ENCODE data around the gene C1orf21. TPM values are rescaled to one million over a fixed set of nuclear protein-coding genes. Genes with fewer than 3 reads are reported as not detected.

Gene C1orf21
- total RNA-seq, 2 experiments from 2014 or later: 4.5 to 4.9 TPM

GRCh38 chr1:184507165-184507564 is 120.3 kb downstream of the C1orf21 start:
- ChIA-PET POLR2A (no interaction called here), CTCF (no interaction called here)

DNA sequence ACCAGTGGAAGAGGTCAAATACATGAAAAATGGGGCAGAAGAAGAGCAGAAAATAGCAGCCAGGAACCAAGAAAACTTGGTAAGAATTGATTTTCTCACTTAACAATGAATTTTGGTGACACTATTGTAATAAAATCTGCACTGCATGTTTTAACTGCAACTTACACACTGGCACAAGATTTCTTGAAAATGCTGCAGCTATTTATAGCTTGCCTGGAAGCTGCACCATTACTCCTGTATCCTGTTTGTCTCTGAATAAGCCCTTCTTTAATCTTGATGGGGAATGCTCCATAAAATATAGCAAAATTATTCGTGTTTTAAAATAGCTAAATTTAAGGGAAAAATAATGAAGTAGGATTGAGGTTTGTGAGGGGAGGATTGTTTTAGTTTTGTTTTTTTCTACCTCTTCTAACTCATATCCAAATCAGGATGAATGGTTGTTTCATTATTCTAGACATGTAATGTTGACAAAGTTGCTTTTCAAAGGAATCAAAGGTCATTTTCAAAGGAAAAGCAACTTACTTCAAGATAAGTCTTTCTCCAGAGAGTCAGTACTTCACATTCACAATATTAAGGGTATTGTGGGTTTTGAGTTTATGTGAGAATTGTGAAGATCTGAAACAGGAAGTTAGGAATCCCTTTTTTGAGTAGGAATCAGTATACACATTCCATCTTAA is 120.9 kb downstream of the C1orf21 start:
- POLR2A ChIA-PET: no interaction called here
- CTCF ChIA-PET: no interaction called here

DNA sequence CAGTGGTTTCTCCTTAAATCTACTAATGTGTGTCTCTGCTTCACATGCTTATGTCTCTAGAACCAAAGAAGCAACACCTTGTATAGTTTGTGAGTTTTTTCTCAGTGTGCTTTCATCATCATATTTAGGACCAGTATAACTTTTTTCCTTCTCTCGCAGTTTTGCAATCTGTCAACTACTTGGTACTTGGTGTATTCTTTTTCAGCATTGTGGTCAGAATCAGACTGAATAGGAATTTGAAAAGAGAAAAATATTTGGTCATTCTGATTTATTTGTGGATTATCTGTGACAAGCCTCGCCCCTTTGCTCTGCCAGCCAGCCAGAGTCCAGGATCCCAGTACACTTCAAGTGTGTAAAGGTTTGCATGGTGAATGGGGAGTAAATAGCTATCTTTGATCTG is 122.3 kb downstream of the C1orf21 start:
- ChIA-PET CTCF (no interaction called here), POLR2A (no interaction called here)

- CTCF ChIA-PET: no interaction called here
- POLR2A ChIA-PET: no interaction called here
These were observed 123.3 kb downstream of the C1orf21 start for GRCh38 chr1:184510110-184510509.

- ChIA-PET POLR2A (no interaction called here), CTCF (no interaction called here)
These were observed 125.9 kb downstream of the C1orf21 start for GRCh38 chr1:184512724-184513123.

GRCh38 chr1:184513421-184513820 is 126.6 kb downstream of the C1orf21 start:
- ChIA-PET POLR2A (no interaction called here), CTCF (no interaction called here)

DNA sequence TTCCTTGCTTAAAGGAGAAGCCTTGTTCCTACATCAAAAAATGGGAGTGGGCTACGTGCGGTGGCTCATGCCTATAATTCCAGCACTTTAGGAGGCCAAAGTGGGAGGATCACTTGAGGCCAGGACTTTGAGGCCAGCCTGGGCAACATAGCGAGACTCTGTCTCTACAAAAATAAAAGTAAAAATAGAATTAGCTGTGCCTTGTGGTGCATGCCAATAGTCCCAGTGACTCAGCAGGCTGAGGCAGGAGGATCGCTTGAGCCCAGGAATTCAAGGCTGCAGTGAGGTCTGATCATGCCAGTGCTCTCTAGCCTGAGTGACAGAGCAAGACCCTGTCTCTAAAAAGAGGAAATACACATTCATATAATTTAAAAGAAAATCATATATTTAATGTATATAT is 127.1 kb downstream of the C1orf21 start:
- CTCF ChIA-PET: no interaction called here
- POLR2A ChIA-PET: no interaction called here

- ChIA-PET CTCF (no interaction called here), POLR2A (no interaction called here)
These were observed 127.6 kb downstream of the C1orf21 start for GRCh38 chr1:184514447-184514846.

DNA sequence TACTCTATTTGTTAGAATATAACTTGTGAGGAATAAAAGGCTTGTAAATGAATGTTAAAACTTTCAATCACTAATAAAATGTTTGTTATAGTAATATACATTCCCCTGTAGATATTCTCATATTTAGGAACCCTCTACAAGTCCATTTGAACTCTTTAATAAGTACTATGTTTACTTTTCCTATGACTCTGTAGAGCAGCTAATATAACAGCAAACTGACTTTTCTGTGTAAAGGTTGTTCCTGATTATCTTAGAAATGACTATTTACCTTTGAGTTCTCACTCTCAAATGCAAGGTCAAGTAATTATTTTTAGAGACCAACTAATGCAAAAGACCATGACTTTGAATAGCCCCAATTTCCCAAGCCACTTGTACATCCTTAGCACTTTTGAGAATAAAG is 130.3 kb downstream of the C1orf21 start:
- ChIA-PET CTCF (no interaction called here), POLR2A (no interaction called here)

GRCh38 chr1:184518736-184519357 is 132.0 kb downstream of the C1orf21 start:
- CTCF ChIA-PET: no interaction called here
- POLR2A ChIA-PET: no interaction called here

GRCh38 chr1:184520336-184520735 is 133.5 kb downstream of the C1orf21 start:
- CTCF ChIA-PET: no interaction called here
- POLR2A ChIA-PET: no interaction called here

- ChIA-PET POLR2A (no interaction called here), CTCF (no interaction called here)
These were observed 137.4 kb downstream of the C1orf21 start for GRCh38 chr1:184524248-184524647.

DNA sequence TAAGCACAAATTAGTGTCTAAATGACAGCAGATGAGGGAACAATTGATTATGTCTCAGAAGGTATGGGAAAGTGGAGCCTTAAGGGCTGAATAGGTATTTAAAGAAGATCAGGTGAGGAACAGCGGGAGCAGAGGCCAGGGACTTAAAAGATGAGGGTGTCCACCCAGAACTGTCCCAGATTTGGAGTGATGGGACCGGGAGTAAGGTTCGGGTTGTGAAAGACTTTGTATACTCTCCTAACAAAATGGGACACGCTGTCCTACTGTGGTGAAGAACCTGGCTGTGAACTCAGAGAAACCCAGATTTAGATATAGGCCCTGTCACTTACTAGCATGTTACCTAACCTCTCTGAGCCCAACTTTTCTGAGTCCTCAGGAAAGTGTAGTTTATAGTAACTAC is 140.6 kb downstream of the C1orf21 start:
- ChIA-PET POLR2A (no interaction called here), CTCF (no interaction called here)

DNA sequence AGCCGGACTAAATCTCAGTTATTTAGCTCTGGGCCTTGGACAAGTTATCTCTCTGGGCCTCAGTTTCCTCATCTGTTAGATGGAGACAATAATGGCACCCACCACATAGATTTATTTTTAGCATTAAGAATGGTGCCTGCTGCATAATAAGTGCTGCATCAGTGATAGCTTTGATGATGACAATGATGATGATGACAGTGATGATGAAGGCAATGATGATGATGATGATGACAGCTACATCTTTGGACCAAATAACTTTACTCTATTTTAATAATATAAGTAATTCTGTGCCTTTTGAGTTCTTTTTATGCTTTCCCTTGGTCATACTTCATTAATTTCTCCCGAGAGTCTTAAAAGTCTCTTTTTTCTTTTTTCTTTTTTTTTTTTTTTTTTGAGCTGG is 143.4 kb downstream of the C1orf21 start:
- CTCF ChIA-PET: no interaction called here
- POLR2A ChIA-PET: no interaction called here

GRCh38 chr1:184531296-184531695 is 144.5 kb downstream of the C1orf21 start:
- POLR2A ChIA-PET: no interaction called here
- CTCF ChIA-PET: no interaction called here

DNA sequence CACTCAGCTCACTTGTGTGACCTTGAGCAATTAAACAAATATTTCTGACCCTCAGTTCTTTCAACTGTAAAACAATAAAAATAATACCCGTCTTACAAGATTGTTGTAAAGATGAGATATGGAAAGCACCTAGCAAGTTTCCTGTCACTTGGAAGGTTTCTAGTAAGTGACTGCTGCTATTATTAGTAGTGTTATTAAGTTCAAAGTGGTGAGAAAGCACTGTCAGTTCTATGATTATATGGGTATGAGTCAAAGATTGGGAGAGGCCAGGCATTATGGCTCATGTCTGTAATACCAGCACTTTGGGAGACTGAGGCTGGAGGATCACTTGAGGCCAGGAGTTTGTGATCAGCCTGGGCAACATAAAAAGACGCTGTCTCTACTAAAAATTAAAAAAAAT is 145.4 kb downstream of the C1orf21 start:
- CTCF ChIA-PET: no interaction called here

DNA sequence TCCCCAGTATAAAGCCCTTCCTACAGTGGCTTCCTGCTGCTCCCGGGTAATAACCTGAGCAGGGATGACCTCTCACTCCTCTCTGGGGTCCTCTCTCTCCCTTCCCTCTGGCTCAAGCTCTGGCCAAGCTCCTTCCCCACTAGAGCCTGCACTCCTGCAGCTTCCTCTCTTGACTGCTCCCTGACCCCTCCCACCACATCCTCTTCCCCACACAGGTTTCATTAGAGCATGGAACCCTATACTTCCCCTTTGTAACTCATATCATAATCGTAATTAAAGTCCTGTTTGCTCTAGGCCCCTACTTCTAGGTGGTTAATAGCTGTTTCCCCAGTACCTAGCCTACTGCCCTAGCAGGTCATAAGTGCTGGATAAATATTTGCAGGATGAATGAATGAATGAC is 146.2 kb downstream of the C1orf21 start:
- ChIA-PET CTCF (no interaction called here), POLR2A (no interaction called here)

More for the DNA sequence above, 145.4 kb downstream of the C1orf21 start:
- POLR2A ChIA-PET: no interaction called here

- ChIA-PET CTCF (no interaction called here), POLR2A (no interaction called here)
These were observed 147.1 kb downstream of the C1orf21 start for GRCh38 chr1:184533915-184534314.

- ChIA-PET POLR2A (no interaction called here), CTCF (no interaction called here)
These were observed 147.9 kb downstream of the C1orf21 start for GRCh38 chr1:184534690-184535089.

DNA sequence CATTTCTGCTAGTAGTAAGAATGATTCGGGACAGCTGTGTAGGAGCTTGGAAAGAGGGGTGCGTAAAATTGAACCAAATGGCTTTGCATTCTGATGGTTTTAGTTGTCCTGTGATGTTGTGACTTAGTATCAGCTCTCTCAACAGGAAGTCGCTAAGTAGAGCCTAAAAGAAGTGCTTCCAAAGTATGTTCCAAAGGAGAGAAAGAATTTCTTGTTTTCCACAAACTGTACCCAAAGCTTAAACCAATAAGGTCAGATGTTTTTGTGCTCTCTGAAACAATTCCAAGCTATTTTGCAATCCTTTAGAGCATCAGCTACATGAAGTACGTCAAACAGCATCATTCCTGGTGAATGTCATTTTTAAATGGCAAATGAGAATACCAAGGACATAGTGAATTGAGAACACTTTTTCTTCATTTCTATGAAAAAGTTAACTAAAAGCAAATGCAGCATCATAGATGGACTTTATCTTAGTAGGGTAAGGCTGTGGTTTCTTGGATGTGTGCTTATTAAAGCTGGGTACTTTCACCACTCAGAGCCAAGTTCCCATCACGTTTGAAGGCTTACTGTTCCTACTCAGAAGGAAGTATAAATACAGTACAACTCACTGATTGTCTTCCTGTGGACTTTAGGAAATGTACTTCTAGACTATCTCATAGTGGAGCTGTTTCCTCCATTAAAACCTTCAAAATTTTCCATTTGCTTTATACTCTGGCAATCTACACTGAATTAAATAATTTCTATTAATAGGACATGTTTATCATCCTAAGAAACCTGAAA is 148.6 kb downstream of the C1orf21 start:
- ChIA-PET POLR2A (no interaction called here), CTCF (no interaction called here)

GRCh38 chr1:184536246-184536985 is 149.6 kb downstream of the C1orf21 start:
- ChIA-PET CTCF (no interaction called here), POLR2A (no interaction called here)
